ENCODE data around the gene FRAS1. TPM values are rescaled to one million over a fixed set of nuclear protein-coding genes. Genes with fewer than 3 reads are reported as not detected.

FRAS1 gene
- total and polyA plus RNA-seq, 2 of the 8 experiments (the other 6 are each of a cell fraction or from before 2014, with no cell fraction given), result 38.5 to 109 TPM

DNA sequence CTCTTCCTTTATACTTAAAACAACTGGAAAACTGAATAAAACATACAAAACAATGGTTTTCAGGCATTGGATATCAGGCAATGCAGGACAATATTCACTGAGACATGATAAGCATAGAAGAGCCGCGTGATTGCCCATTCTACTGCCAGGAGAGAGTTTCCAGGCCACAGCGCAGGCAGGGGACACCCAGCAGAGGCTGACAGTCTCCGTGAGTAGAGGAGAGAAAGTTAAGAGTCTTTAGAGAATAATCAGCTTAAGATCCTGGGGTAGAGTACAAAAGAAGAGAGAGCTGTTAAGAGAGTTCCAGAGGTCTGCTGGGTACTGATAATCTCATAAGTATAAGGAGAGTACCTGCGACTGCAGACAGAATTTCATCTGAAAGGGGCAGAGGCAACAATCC lies 18.4 kb upstream of the FRAS1 start:
- Histone ChIP-seq H2BK20ac (ENCODE audit: low read length) (no peak overlapping the region), H3K56ac (replicated peaks; ENCODE audit: insufficient read length, low read depth, low read length) (no peak overlapping the region), H3K9ac (replicated peaks in 1 of 4; ENCODE audit: extremely low read depth in 1 of 4, low read depth in 3 of 4, low read length in 3 of 4) (no peak overlapping the region), H3K79me2 (ENCODE audit: control insufficient read depth in 1 of 2, insufficient read depth in 2 of 2, low read length in 2 of 2) (no peaks in the 10 kb centered on the region), H2BK5ac (ENCODE audit: low read depth, low read length) (no peak overlapping the region), H2BK12ac (ENCODE audit: low read depth, low read length) (no peak overlapping the region), H3K23me2 (ENCODE audit: low read depth, low read length) (no peaks in the 10 kb centered on the region; the same call in 1 of the 2 replicates), H2BK120ac (replicated peaks; ENCODE audit: low read depth, low read length) (no peak overlapping the region), H3K79me1 (ENCODE audit: low read depth, low read length) (no peaks in the 10 kb centered on the region), H3K14ac (ENCODE audit: insufficient read length) (no peak overlapping the region), H4K91ac (replicated peaks; ENCODE audit: insufficient read length, low read length) (no peak overlapping the region), H3K18ac (ENCODE audit: extremely low read depth, low read length) (no peak overlapping the region), H4K5ac (ENCODE audit: insufficient read length, low read depth, low read length) (no peak overlapping the region), H3K4me3 (ENCODE audit: extremely low read depth in 1 of 4, insufficient read depth in 2 of 4, low read depth in 3 of 4, low read length in 4 of 4) (no peak overlapping the region), H4K20me1 (replicated peaks in 1 of 2; ENCODE audit: control insufficient read depth in 1 of 2, insufficient read depth in 2 of 2, low read length in 2 of 2) (no peaks in the 10 kb centered on the region), H3K9me3 (ENCODE audit: insufficient read depth in 2 of 2, low read depth in 1 of 2, low read length in 1 of 2) (no peaks in the 10 kb centered on the region), H3K4me1 (replicated peaks in 1 of 4; ENCODE audit: control insufficient read depth in 3 of 4, insufficient read depth in 4 of 4, low read length in 3 of 4) (no peaks in the 10 kb centered on the region), H2AK5ac (ENCODE audit: low read depth, low read length) (no peak overlapping the region), H3K4ac (replicated peaks; ENCODE audit: insufficient read length, low read depth, low read length) (no peak overlapping the region), H2BK15ac (ENCODE audit: low read length) (no peak overlapping the region), H3K4me2 (ENCODE audit: insufficient read depth in 1 of 2, low read depth in 2 of 2, low read length in 2 of 2) (no peak overlapping the region), H4K8ac (ENCODE audit: extremely low read depth, insufficient read depth, low read length) (no peak overlapping the region), H3K27me3 (replicated peaks in 1 of 4; ENCODE audit: control insufficient read depth in 3 of 4, extremely low read depth in 1 of 4, insufficient read depth in 3 of 4, low read length in 3 of 4) (no peaks in the 10 kb centered on the region), H3K27ac (ENCODE audit: low read depth, low read length) (no peak overlapping the region), H2AFZ (ENCODE audit: low read length) (no peak overlapping the region), H3K36me3 (ENCODE audit: control insufficient read depth in 2 of 4, insufficient read depth in 4 of 4, low read length in 3 of 4) (no peaks in the 10 kb centered on the region), H3K23ac (ENCODE audit: insufficient read length) (no peak overlapping the region)
- ChIA-PET CTCF (ENCODE audit: partially characterized antibody) (interaction anchor here (0.7 to 1.3 kb wide), 4 partner anchors 14 to 79 kb away, joined by 3 to 5 read pairs (median 4); no protein-coding TSS in a partner anchor), POLR2A (ENCODE audit: partially characterized antibody) (no interaction called here)
- WGBS, 2 experiments (ENCODE audit: extremely low coverage in 1 of 2, insufficient coverage in 1 of 2, insufficient read length in 1 of 2, insufficient replicate concordance in 2 of 2, low coverage in 1 of 2, low lambda C conversion rate in 2 of 2, missing lambda C conversion rate in 1 of 2), result 87% methylated on average over 5 of the region's 5 CpGs; no CpG with 5 or more reads in 1 of the 2 experiments
- FAIRE-seq (no peak), DNase-seq (ENCODE audit: low read depth in 1 of 2, low spot score in 2 of 2) (no peak)
- TF ChIP-seq TCF12 (IDR thresholded peaks at IDR 0.05; ENCODE audit: low read depth, low read length) (no peak), POU5F1 (IDR thresholded peaks at IDR 0.05; ENCODE audit: low read depth, low read length) (no peak), HDAC2 (IDR thresholded peaks at IDR 0.05; ENCODE audit: borderline replicate concordance in 1 of 2, low read depth in 2 of 2, low read length in 2 of 2) (no peak), CBX5 (IDR thresholded peaks at IDR 0.05; ENCODE audit: low read depth, low read length) (no peak), POLR2A (IDR thresholded peaks at IDR 0.05; ENCODE audit: control extremely low read depth in 1 of 2, low read depth in 2 of 2, low read length in 2 of 2) (no peak), FOSL1 (IDR thresholded peaks at IDR 0.05; ENCODE audit: insufficient read depth, low read depth, low read length) (no peak), CTBP2 (IDR thresholded peaks at IDR 0.05; ENCODE audit: borderline replicate concordance, insufficient read depth, insufficient read length, low read length) (no peak), SRF (IDR thresholded peaks at IDR 0.05; ENCODE audit: low read depth, low read length) (no peak), GTF2F1 (IDR thresholded peaks at IDR 0.05; ENCODE audit: borderline replicate concordance, low read depth, low read length) (no peak), CHD2 (IDR thresholded peaks at IDR 0.05; ENCODE audit: low read length) (no peak), EGR1 (IDR thresholded peaks at IDR 0.05; ENCODE audit: borderline replicate concordance, low read depth, low read length) (no peak), BCL11A (IDR thresholded peaks at IDR 0.05; ENCODE audit: low read depth in 2 of 2, low read length in 2 of 2) (no peak), TAF1 (IDR thresholded peaks at IDR 0.05; ENCODE audit: low read depth, low read length) (no peak), JUND (IDR thresholded peaks at IDR 0.05; ENCODE audit: low read length) (no peak), SIX5 (IDR thresholded peaks at IDR 0.05; ENCODE audit: low read depth, low read length) (no peak), SAP30 (IDR thresholded peaks at IDR 0.05; ENCODE audit: insufficient read depth, insufficient replicate concordance, low read length) (no peak)

Data from H1 (cell line).